Metanephros (tissue), 2 donors: ENCODE data around the gene NMUR1. TPM values are rescaled to one million over a fixed set of nuclear protein-coding genes. Genes with fewer than 3 reads are reported as not detected.

Source experiments
- small RNA-seq: library from RNA; depleted of rRNA; stranded (forward); fragments of <200 nt; gene quantifications from one replicate; pipeline ENCODE3, GENCODE V24; 2014; ENCODE audit warnings: low replicate concordance
- total RNA-seq: library from RNA; depleted of rRNA; stranded (reverse); fragments of >200 nt; gene quantifications from one replicate; pipeline ENCODE4 v1.2.3, GENCODE V29; 2014

NMUR1 gene
- 1.3 TPM for total RNA-seq

GRCh38 chr2:231530099-231531011 lies at the start of gene NMUR1:
NMUR1 (minus strand) TSS chr2:231530445; CDS start chr2:231530361, 84 bp downstream.

Small RNAs within 50 kb of the gene (small RNA-seq; reads per million reads assigned to genes)
- not detected for gene RNU2-22P

Other genes with a start within 250 kb of the NMUR1 start
- gene B3GNT7, start 134.7 kb downstream of the NMUR1 start, total RNA-seq, result 4.7 TPM
- gene NCL, start 66.0 kb downstream of the NMUR1 start, total RNA-seq, result 150 TPM
- not detected for gene TEX44, start 62.4 kb upstream of the NMUR1 start, total RNA-seq
- 1,202 TPM for gene PTMA, start 178.1 kb upstream of the NMUR1 start, total RNA-seq